Ishikawa (cell line): ENCODE results near the gene SPDYC.
A peak's percentile ranks its signal among the peaks of the same experiment; 100 is the strongest.

Experiments used
- CEBPB ChIP-seq: IDR thresholded peaks from 2 replicates; pipeline ENCODE4 v1.6.1; 2012
- CREB1 ChIP-seq: IDR thresholded peaks from 2 replicates; pipeline ENCODE4 v1.6.1; 2012; ENCODE audit warnings: low read depth
- EGR1 ChIP-seq: IDR thresholded peaks from 2 replicates; pipeline ENCODE4 v1.6.1; 2012
- EP300 ChIP-seq: IDR thresholded peaks from 2 replicates; pipeline ENCODE4 v1.6.1; 2012; ENCODE audit warnings: borderline replicate concordance
- FOXM1 ChIP-seq: IDR thresholded peaks from 2 replicates; pipeline ENCODE4 v1.6.1; 2012; ENCODE audit warnings: low read depth, borderline replicate concordance
- NFIC ChIP-seq: IDR thresholded peaks from 2 replicates; pipeline ENCODE4 v1.6.1; 2012
- RAD21 ChIP-seq: IDR thresholded peaks from 2 replicates; pipeline ENCODE4 v1.6.1; 2012; ENCODE audit warnings: low read depth
- TAF1 ChIP-seq: IDR thresholded peaks from 2 replicates; pipeline ENCODE4 v1.6.1; 2012; ENCODE audit warnings: low read depth, mild to moderate bottlenecking
- TCF12 ChIP-seq: IDR thresholded peaks from 2 replicates; pipeline ENCODE4 v1.6.1; 2012; ENCODE audit warnings: low read depth
- TEAD4 ChIP-seq: IDR thresholded peaks from 2 replicates; pipeline ENCODE4 v1.6.1; 2012
- YY1 ChIP-seq: IDR thresholded peaks from 2 replicates; pipeline ENCODE4 v1.6.1; 2012; ENCODE audit warnings: low read depth
- ZBTB7A ChIP-seq: IDR thresholded peaks from 2 replicates; pipeline ENCODE4 v1.6.1; 2012; ENCODE audit warnings: low read depth
- TF ChIP-seq, protein P1 (sequence below): IDR thresholded peaks from 2 replicates; pipeline ENCODE4 v1.6.1; 2012; ENCODE audit warnings: low read depth, mild to moderate bottlenecking
- TF ChIP-seq, protein P2 (sequence below): IDR thresholded peaks from 2 replicates; pipeline ENCODE4 v1.6.1; 2012
- TF ChIP-seq, protein P3 (sequence below): IDR thresholded peaks from 2 replicates; pipeline ENCODE4 v1.6.1; 2012

Gene SPDYC

DNA sequence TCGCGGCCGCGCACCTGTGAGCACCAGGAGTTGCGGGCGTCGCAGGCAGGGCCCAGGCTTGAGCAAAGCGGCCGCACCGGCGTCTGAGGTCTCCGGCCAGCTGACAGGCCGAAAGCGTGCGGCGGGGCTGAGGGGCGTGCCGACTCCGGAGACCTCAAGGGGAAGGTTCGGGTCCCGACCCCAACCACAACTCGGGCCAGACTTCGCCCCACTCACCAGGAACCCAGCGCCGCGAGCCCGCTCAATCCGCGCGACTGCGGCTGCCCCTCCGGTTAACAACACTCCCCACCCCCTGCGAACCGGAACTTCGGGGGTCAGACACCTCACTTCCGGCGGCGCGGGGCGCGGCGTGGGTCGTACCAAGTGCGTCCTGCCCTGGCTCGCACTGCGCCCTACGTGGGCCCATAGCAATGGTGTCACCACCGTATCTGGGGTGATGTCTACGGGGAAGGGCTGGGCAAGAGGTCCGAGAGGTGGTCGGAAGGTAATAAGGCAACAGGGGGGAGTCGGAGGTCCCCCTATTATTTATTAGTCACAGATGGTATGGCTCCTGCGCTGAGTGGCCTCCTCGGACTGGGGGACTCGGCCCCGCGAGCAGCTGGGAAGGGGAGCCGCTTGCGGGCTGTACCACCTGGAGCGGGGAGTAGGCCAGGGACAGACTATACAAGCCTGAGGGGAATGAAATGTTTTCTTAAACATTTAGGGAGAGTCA is 35.6 kb upstream of the SPDYC start, which contains the start of gene SYVN1:
Gene SYVN1, minus strand, starts transcription at position 280 of the 712 bp plus-strand sequence. CDS start 918 bp downstream, outside the sequence.
- TF ChIP-seq, protein P1, sequence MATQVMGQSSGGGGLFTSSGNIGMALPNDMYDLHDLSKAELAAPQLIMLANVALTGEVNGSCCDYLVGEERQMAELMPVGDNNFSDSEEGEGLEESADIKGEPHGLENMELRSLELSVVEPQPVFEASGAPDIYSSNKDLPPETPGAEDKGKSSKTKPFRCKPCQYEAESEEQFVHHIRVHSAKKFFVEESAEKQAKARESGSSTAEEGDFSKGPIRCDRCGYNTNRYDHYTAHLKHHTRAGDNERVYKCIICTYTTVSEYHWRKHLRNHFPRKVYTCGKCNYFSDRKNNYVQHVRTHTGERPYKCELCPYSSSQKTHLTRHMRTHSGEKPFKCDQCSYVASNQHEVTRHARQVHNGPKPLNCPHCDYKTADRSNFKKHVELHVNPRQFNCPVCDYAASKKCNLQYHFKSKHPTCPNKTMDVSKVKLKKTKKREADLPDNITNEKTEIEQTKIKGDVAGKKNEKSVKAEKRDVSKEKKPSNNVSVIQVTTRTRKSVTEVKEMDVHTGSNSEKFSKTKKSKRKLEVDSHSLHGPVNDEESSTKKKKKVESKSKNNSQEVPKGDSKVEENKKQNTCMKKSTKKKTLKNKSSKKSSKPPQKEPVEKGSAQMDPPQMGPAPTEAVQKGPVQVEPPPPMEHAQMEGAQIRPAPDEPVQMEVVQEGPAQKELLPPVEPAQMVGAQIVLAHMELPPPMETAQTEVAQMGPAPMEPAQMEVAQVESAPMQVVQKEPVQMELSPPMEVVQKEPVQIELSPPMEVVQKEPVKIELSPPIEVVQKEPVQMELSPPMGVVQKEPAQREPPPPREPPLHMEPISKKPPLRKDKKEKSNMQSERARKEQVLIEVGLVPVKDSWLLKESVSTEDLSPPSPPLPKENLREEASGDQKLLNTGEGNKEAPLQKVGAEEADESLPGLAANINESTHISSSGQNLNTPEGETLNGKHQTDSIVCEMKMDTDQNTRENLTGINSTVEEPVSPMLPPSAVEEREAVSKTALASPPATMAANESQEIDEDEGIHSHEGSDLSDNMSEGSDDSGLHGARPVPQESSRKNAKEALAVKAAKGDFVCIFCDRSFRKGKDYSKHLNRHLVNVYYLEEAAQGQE = no peak
- TF ChIP-seq EGR1 (no peak), ZBTB7A (peak; percentile 85), CREB1 (peak; percentile 72), YY1 (no peak), TEAD4 (no peak; the same call in 1 of the 2 replicates), FOXM1 (peak; percentile 54), TAF1 (peak; percentile 88), RAD21 (no peak), TCF12 (peak; percentile 71; the same call in 1 of the 2 replicates)
- TF ChIP-seq, protein P2, sequence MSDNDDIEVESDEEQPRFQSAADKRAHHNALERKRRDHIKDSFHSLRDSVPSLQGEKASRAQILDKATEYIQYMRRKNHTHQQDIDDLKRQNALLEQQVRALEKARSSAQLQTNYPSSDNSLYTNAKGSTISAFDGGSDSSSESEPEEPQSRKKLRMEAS = peak; percentile 82

- no peak for TF ChIP-seq FOXM1
- TF ChIP-seq EGR1 = 0 out of 2 replicates have a peak, but pooled peaks have one; percentile 54
- TF ChIP-seq TAF1 = peak; percentile 69; the same call in 1 of the 2 replicates
- no peak for TF ChIP-seq CREB1
- TF ChIP-seq, protein P2 = 0 out of 2 replicates have a peak, but pooled peaks have one; percentile 1
- TF ChIP-seq RAD21 = no peak
- TF ChIP-seq EP300 = 0 out of 2 replicates have a peak, but pooled peaks have one; percentile 30
- TF ChIP-seq ZBTB7A = no peak
- no peak for TF ChIP-seq CEBPB
- TF ChIP-seq TCF12 = no peak
- TF ChIP-seq YY1 = no peak
- peak; percentile 51; the same call in 1 of the 2 replicates for TF ChIP-seq NFIC
- TF ChIP-seq, protein P3, sequence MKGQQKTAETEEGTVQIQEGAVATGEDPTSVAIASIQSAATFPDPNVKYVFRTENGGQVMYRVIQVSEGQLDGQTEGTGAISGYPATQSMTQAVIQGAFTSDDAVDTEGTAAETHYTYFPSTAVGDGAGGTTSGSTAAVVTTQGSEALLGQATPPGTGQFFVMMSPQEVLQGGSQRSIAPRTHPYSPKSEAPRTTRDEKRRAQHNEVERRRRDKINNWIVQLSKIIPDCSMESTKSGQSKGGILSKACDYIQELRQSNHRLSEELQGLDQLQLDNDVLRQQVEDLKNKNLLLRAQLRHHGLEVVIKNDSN = no peak
- no peak for TF ChIP-seq TEAD4
- TF ChIP-seq, protein P1 = no peak
Measured at GRCh38 chr11:65134952-65135632, 34.9 kb upstream of the SPDYC start.

GRCh38 chr11:65135633-65136145 is 34.3 kb upstream of the SPDYC start:
- TF ChIP-seq RAD21 = no peak
- TF ChIP-seq TEAD4 = no peak
- no peak for TF ChIP-seq EGR1
- TF ChIP-seq, protein P3 = no peak
- TF ChIP-seq, protein P1 = no peak
